GM12864 (cell line): ENCODE measurements around the gene TNNT2.

Source experiments
- DNase-seq: peaks from one replicate; pipeline ENCODE4 v3.0.0-alpha.2; 2011; ENCODE audit warnings: low read depth
- H3K4me3 ChIP-seq: 2 replicates; pipeline ENCODE4 v1.5.1; 2011; ENCODE audit warnings: mild to moderate bottlenecking, low read depth, low read length, control low read depth
- CTCF ChIP-seq: IDR thresholded peaks from 2 replicates; pipeline ENCODE4 v1.5.1; 2011; ENCODE audit warnings: low read depth, mild to moderate bottlenecking, moderate library complexity, low read length, control low read depth, inconsistent platforms; ENCODE audit errors: missing control alignments

The TNNT2 gene

GRCh38 chr1:201348211-201348566, 29.3 kb downstream of the TNNT2 start:
- peak; percentile 3 for DNase-seq
- no peak overlapping the region for H3K4me3 ChIP-seq
- peak; percentile 75 for TF ChIP-seq CTCF

- no peak overlapping the region for H3K4me3 ChIP-seq
- no peak for DNase-seq
- no peak for TF ChIP-seq CTCF
Measured at GRCh38 chr1:201347498-201348210, 29.8 kb downstream of the TNNT2 start.

DNA sequence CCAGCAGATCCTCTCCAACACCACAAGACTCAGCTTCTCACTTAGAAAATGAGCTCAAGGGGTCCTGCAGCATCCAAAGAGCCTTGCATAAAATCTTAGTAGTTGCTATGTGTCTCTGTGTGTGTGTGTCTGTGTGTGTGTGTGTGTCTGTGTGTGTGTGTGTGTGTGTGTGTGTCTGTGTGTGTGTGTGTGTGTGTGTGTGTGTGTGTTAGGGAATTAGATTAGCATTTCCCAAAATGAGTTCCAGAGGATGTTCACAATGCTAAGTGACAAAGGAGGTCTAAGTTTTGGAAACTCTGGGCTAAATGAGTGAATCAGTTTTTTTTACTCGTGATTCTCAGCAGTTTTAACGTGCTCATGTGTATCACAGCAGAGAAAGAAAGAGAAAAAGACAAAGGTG, 30.5 kb downstream of the TNNT2 start:
- no peak overlapping the region for H3K4me3 ChIP-seq
- no peak for TF ChIP-seq CTCF
- no peak for DNase-seq

DNA sequence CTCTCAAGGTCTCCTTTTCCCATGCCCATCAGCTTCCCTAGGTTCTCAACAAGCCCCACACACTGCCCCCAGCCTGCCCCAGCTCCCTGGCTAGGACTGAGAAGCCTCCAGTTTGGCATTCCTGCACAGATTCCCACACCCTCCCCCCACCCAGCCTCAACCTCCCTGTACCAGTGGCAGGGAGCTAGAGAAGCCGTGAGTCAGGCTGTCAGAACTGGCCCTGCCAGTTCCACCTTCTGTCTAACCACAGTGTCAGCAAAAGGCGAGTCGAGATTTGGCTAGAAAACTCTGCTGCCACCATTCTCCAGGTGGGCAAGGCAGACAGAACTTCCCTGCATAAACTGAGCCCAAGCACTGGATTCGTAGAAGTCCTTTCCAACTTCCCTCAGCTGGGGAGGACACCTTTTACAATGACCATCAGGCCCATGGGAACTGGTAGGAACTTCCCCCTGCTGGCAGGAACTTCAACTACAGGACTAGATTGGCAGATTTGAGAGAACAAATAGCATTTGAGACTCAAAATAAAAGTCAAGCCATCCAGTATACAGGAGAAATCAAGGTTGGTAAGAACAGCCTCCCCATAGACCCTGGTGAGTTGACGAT, 31.0 kb downstream of the TNNT2 start:
- peak; percentile 67 for TF ChIP-seq CTCF
- H3K4me3 ChIP-seq, result no peak overlapping the region
- no peak for DNase-seq

- H3K4me3 ChIP-seq, result no peak overlapping the region
- no peak for DNase-seq
- no peak for TF ChIP-seq CTCF
Measured at GRCh38 chr1:201345081-201345355, 32.5 kb downstream of the TNNT2 start.

DNA sequence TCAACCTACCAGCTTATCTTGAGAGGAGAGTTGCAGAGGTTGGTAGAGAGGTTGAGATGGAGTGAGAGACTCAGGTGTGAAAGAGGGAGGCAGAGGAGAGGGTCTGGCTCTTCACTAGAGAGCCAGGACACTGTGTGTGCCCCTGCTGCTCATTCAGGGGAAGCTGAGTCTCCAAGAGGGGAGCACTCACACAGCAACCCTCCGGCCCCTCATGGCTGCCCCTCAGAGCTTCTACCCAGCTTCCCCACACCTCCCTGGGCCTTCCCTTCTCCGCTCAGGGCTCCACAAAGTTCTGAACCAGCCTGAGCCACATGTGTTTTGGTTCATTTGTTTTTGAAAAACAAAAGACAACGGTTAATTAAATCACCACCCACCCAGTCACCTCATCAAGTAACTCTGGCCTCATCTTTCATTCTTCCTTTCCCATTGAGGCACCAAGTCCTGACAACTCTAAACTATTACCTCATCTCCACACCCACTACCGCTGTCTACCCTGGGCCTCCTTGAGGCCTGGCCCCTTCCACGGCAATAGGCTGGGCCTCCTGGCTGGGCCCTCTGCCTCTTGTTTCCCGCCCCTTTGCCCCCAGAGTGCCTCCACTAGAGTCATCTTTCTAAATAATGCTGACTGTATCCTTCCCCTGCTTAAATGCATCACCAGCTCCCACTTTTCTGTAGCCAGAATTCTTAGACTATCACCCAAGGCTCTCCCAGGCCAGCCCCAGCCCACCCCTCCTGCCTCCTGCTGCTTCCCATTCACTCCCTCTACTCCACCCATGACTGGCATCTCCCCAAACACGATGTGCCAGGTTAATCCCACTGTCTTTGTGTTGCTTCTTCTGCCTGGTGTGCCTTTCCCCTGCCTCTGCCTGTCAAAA, 33.0 kb downstream of the TNNT2 start:
- DNase-seq, result no peak
- no peak for TF ChIP-seq CTCF
- H3K4me3 ChIP-seq, result no peak overlapping the region
